ENCODE data around the gene MEIG1. TPM values are rescaled to one million over a fixed set of nuclear protein-coding genes. Genes with fewer than 3 reads are reported as not detected.
"Not testable (repeated sequence)": the region's sequence is repeated elsewhere in the genome, so short reads cannot be mapped to it uniquely, and the experiment has no call there.

The MEIG1 gene
- total RNA-seq, 4 donors from 2014 or later: not detected

DNA sequence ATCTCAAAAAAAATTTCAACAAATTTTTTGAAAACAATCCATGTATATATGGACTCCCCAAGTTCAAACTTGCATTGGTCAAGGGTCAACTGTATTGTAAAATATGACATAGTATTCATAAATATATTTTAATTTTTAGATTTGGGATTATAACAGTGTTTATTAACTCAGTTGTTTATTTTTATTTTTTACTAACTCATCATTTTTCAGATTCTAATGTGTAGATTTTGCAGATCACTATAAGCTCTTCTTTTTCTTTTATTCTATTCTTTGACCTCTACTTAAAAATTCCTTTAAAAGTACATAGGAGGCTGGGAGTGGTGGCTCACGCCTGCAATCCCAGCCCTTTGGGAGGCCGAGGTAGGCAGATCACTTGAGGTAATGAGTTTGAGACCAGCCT, 8.7 kb downstream of the MEIG1 start:
- intact Hi-C loops (cut with DNase I; ENCODE audit: low total_unique reads): no loop called here

DNA sequence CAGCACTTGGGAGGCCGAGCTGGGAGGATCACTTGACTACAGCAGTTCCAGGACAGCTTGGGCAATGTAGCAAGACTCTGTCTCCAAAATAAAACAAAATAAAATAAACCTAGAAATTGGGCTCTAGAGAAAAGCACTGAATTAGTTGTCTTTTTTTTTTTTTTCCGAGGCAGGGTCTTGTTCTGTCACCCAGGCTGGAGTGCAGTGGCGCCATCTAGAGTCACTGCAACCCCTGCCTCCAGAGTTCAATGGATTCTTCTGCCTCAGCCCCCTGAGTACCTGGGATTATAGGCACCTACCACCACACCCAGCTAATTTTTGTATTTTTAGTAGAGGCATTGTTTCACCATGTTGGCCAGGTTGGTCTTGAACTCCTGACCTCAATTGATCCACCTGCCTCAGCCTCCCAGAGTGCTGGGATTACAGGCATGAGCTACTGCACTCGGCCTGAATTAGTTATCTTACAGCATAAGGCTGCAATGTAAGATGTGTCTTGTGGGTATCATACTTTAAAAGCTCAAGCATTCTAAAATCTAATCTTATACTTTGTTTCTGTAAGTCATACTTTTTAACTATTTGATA, 12.8 kb downstream of the MEIG1 start:
- H3K4me3 ChIP-seq (ENCODE audit: low read depth, poor library complexity, severe bottlenecking): no peak overlapping the region
- intact Hi-C loops (cut with DNase I; ENCODE audit: low total_unique reads): no loop called here
- WGBS, 2 donors: 60 to 75% methylated on average over 4 of the region's 4 CpGs
- no peak for TF ChIP-seq POLR2A (IDR thresholded peaks at IDR 0.05)
- TF ChIP-seq, protein P1, sequence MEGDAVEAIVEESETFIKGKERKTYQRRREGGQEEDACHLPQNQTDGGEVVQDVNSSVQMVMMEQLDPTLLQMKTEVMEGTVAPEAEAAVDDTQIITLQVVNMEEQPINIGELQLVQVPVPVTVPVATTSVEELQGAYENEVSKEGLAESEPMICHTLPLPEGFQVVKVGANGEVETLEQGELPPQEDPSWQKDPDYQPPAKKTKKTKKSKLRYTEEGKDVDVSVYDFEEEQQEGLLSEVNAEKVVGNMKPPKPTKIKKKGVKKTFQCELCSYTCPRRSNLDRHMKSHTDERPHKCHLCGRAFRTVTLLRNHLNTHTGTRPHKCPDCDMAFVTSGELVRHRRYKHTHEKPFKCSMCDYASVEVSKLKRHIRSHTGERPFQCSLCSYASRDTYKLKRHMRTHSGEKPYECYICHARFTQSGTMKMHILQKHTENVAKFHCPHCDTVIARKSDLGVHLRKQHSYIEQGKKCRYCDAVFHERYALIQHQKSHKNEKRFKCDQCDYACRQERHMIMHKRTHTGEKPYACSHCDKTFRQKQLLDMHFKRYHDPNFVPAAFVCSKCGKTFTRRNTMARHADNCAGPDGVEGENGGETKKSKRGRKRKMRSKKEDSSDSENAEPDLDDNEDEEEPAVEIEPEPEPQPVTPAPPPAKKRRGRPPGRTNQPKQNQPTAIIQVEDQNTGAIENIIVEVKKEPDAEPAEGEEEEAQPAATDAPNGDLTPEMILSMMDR (IDR thresholded peaks at IDR 0.05): no peak
- no peak for DNase-seq (ENCODE audit: low spot score in 2 of 2)

More for the DNA sequence above, 8.7 kb downstream of the MEIG1 start:
- DNase-seq (ENCODE audit: low spot score in 2 of 2): no peak
- 90 to 94% methylated on average over 2 of the region's 2 CpGs for WGBS, 2 donors
- no peak overlapping the region for H3K4me3 ChIP-seq (ENCODE audit: low read depth, poor library complexity, severe bottlenecking)
- TF ChIP-seq, protein P1 (IDR thresholded peaks at IDR 0.05): no peak
- no peak for TF ChIP-seq POLR2A (IDR thresholded peaks at IDR 0.05)

DNA sequence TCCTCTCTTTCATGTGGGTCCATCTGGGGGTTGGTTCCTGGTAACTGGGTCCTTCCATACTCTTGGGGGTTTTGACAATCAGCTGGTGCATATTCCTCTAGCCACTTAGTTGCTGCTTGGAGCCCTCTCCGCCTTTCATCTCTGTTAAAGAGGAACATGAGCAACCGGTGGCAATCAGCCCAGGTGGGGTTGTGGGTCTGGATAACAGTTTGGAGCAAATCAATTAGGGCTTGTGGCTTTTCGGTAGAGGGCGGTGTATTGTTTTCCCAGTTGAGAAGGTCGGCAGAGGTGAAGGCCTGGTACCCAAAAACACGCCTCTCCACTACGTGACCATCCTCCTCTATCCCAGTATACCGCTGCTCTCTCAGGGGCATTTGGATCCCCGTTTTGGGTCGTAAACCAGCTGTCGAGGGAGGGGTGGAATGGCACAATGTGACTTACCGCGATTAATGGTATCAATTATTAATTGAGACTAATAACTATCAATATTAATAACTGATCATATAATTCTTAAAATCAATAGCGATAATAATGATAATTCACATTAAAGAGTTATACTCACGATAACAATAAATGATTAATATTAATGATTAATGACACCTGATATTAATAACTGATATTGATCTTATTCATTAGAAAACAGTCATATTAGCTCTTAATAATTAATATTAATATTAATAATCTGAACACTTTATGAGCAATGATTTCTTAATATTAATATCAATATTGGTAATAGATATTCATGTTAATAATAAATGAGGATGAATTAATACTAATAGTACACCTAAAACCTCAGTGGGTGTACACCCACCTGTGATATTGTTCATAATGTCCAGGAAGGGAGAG, 15.2 kb downstream of the MEIG1 start:
- DNase-seq (ENCODE audit: low spot score in 2 of 2); intact Hi-C loops (cut with DNase I; ENCODE audit: low total_unique reads); H3K4me3 ChIP-seq (ENCODE audit: low read depth, poor library complexity, severe bottlenecking): not testable (repeated sequence)
- WGBS, 2 donors: 34 to 50% methylated on average over 15 of the region's 15 CpGs

GRCh38 chr10:14975672-14976273, 16.6 kb downstream of the MEIG1 start:
- TF ChIP-seq, protein P1 (IDR thresholded peaks at IDR 0.05): no peak
- no peak for TF ChIP-seq POLR2A (IDR thresholded peaks at IDR 0.05)
- no peak for DNase-seq (ENCODE audit: low spot score in 2 of 2)
- intact Hi-C loops (cut with DNase I; ENCODE audit: low total_unique reads): no loop called here
- no peak overlapping the region for H3K4me3 ChIP-seq (ENCODE audit: low read depth, poor library complexity, severe bottlenecking)
- 34 to 39% methylated on average over 21 of the region's 21 CpGs for WGBS, 2 donors

GRCh38 chr10:14982744-14983143, 23.6 kb downstream of the MEIG1 start:
- H3K4me3 ChIP-seq (ENCODE audit: low read depth, poor library complexity, severe bottlenecking): no peak overlapping the region
- TF ChIP-seq, protein P1 (IDR thresholded peaks at IDR 0.05): no peak
- no peak for TF ChIP-seq POLR2A (IDR thresholded peaks at IDR 0.05)
- intact Hi-C loops (cut with DNase I; ENCODE audit: low total_unique reads): no loop called here
- 91 to 94% methylated on average over 3 of the region's 3 CpGs for WGBS, 2 donors
- DNase-seq (ENCODE audit: low spot score in 2 of 2): no peak

DNA sequence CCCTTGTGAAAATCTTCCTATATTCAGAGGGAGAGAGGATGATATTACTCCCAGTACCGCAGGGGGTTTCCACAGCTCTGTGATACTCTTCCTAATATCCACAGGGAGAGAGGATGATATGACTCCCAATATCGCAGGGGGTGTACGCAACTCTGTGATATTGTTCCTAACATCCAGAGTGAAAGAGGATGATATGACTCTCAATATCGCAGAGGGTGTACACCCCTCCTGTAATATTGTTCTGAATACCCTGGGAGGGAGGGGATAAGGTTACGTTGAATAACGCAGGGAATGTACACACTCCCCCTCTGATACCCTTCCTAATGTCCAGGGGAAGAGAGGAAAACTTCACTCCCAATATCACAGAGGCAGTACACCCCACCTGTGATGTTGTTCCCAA, 30.4 kb downstream of the MEIG1 start:
- DNase-seq (ENCODE audit: low spot score in 2 of 2); H3K4me3 ChIP-seq (ENCODE audit: low read depth, poor library complexity, severe bottlenecking); intact Hi-C loops (cut with DNase I; ENCODE audit: low total_unique reads): not testable (repeated sequence)
- 89 to 94% methylated on average over 6 of the region's 6 CpGs for WGBS, 2 donors

- 46 to 57% methylated on average over 18 of the region's 19 CpGs for WGBS, 2 donors
- H3K4me3 ChIP-seq (ENCODE audit: low read depth, poor library complexity, severe bottlenecking); DNase-seq (ENCODE audit: low spot score in 2 of 2); intact Hi-C loops (cut with DNase I; ENCODE audit: low total_unique reads): not testable (repeated sequence)
Observed at GRCh38 chr10:14991035-14991749, 32.0 kb downstream of the MEIG1 start.

DNA sequence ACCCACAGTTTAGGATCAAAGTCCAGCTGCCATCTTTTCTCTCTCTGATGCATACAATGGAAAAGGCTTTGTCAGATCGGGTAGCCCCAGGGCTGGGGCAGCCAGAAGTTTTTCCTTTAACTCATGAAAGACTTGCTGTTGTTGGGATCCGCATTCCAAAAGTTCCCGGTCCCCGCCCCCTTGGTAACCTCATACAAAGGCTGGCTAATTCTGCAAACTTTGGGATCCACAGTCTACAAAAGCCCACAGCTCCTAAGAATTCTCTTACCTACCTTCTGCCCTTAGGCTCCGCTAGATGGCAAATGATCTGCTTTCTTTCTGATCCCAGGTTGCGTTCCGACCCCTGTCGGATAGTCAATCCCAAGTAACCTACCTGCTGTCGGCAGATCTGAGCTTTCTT, 33.1 kb downstream of the MEIG1 start:
- DNase-seq (ENCODE audit: low spot score in 2 of 2); H3K4me3 ChIP-seq (ENCODE audit: low read depth, poor library complexity, severe bottlenecking); intact Hi-C loops (cut with DNase I; ENCODE audit: low total_unique reads): not testable (repeated sequence)
- WGBS, 2 donors: 86 to 87% methylated on average over 9 of the region's 9 CpGs

GRCh38 chr10:14993500-14994455, 34.6 kb downstream of the MEIG1 start:
- H3K4me3 ChIP-seq (ENCODE audit: low read depth, poor library complexity, severe bottlenecking); intact Hi-C loops (cut with DNase I; ENCODE audit: low total_unique reads); DNase-seq (ENCODE audit: low spot score in 2 of 2): not testable (repeated sequence)
- 71 to 72% methylated on average over 32 of the region's 32 CpGs for WGBS, 2 donors
